ENCODE measurements around the gene MAP3K7CL. TPM values are rescaled to one million over a fixed set of nuclear protein-coding genes. Genes with fewer than 3 reads are reported as not detected.

The MAP3K7CL gene
- total RNA-seq, 4 donors from 2014 or later, result 4.0 to 9.8 (median 9.3) TPM; not detected in 1

- Histone ChIP-seq H3K4me1 (peaks cover 0 to 12% (median 5%) of the 10 kb centered on the region in 4 donors), H3K27me3 (no peaks in the 10 kb centered on the region), H3K4me3 (no peak overlapping the region), H3K36me3 (no peaks in the 10 kb centered on the region), H3K9me3 (no peaks in the 10 kb centered on the region), H3K27ac (peak overlapping the region; percentile 45 to 68 (median 56))
- TF ChIP-seq POLR2AphosphoS5 (IDR thresholded peaks at IDR 0.05), result peak; percentile 41 to 69 (median 63)
- no peak for TF ChIP-seq CTCF (IDR thresholded peaks at IDR 0.05)
- intact Hi-C loops (cut with DNase I; ENCODE audit: low total_unique reads), result no loop called here
- no peak for DNase-seq
- in situ Hi-C loops (cut with MboI; ENCODE audit: low pct_ligation_motif_present in 1 of 4, low pct_unique_long_range_greater_than_20kb in 1 of 4, low sequenced_read_pairs in 3 of 4), result no loop called here
- WGBS, 2 donors (ENCODE audit: low coverage in 1 of 2), result 56 to 67% methylated on average over 4 to 5 of the region's 5 CpGs
Measured at GRCh38 chr21:29145354-29145782, 14.9 kb downstream of the MAP3K7CL start.

- H3K4me1 ChIP-seq, result peaks cover 0 to 12% (median 5%) of the 10 kb centered on the region in 4 donors
- H3K9me3 ChIP-seq, result no peaks in the 10 kb centered on the region
- in situ Hi-C loops (cut with MboI; ENCODE audit: low pct_ligation_motif_present in 1 of 4, low pct_unique_long_range_greater_than_20kb in 1 of 4, low sequenced_read_pairs in 3 of 4) (no loop called here), intact Hi-C loops (cut with DNase I; ENCODE audit: low total_unique reads) (no loop called here)
- peak in 2 of 3 donors; percentile 12 to 57 for TF ChIP-seq POLR2AphosphoS5 (IDR thresholded peaks at IDR 0.05)
- TF ChIP-seq EP300 (IDR thresholded peaks at IDR 0.05; ENCODE audit: low read depth), result peak; percentile 27
- TF ChIP-seq CTCF (IDR thresholded peaks at IDR 0.05), result no peak
- TF ChIP-seq POLR2A (IDR thresholded peaks at IDR 0.05), result no peak
- H3K4me3 ChIP-seq, result no peak overlapping the region
- peak overlapping the region; percentile 52 to 68 (median 56) for H3K27ac ChIP-seq
- H3K27me3 ChIP-seq, result no peaks in the 10 kb centered on the region
- DNase-seq, result no peak
- 76 to 88% methylated on average over 5 to 7 of the region's 7 CpGs for WGBS, 2 donors (ENCODE audit: low coverage in 1 of 2)
- H3K36me3 ChIP-seq, result no peaks in the 10 kb centered on the region
Measured at GRCh38 chr21:29145852-29146453, 15.5 kb downstream of the MAP3K7CL start.

- intact Hi-C loops (cut with DNase I; ENCODE audit: low total_unique reads) (no loop called here), in situ Hi-C loops (cut with MboI; ENCODE audit: low pct_ligation_motif_present in 1 of 4, low pct_unique_long_range_greater_than_20kb in 1 of 4, low sequenced_read_pairs in 3 of 4) (no loop called here)
- Histone ChIP-seq H3K27me3 (no peaks in the 10 kb centered on the region), H3K27ac (peak overlapping the region in 1 of 4 donors; percentile 52), H3K36me3 (no peaks in the 10 kb centered on the region), H3K9me3 (no peaks in the 10 kb centered on the region), H3K4me3 (no peak overlapping the region), H3K4me1 (peaks cover 0 to 12% (median 5%) of the 10 kb centered on the region in 4 donors)
- no peak for DNase-seq
- 72% methylated on average over 1 of the region's 1 CpG; no CpG with 5 or more reads in 1 of the 2 donors for whole genome bisulfite sequencing, 2 donors (ENCODE audit: low coverage in 1 of 2)
- TF ChIP-seq POLR2A (IDR thresholded peaks at IDR 0.05) (no peak), EP300 (IDR thresholded peaks at IDR 0.05; ENCODE audit: low read depth) (no peak), POLR2AphosphoS5 (IDR thresholded peaks at IDR 0.05) (no peak), CTCF (IDR thresholded peaks at IDR 0.05) (no peak)
Measured at GRCh38 chr21:29146726-29147125, 16.3 kb downstream of the MAP3K7CL start.

GRCh38 chr21:29148530-29148929 is 18.1 kb downstream of the MAP3K7CL start:
- no peak for DNase-seq
- TF ChIP-seq CTCF (IDR thresholded peaks at IDR 0.05) (no peak), POLR2AphosphoS5 (IDR thresholded peaks at IDR 0.05) (no peak), EP300 (IDR thresholded peaks at IDR 0.05; ENCODE audit: low read depth) (no peak), POLR2A (IDR thresholded peaks at IDR 0.05) (no peak)
- H3K27ac ChIP-seq, result no peak overlapping the region
- no peak overlapping the region for H3K4me3 ChIP-seq
- WGBS, 2 donors (ENCODE audit: low coverage in 1 of 2), result 60 to 87% methylated on average over 1 to 5 of the region's 5 CpGs
- H3K27me3 ChIP-seq, result no peaks in the 10 kb centered on the region
- in situ Hi-C loops (cut with MboI; ENCODE audit: low pct_ligation_motif_present in 1 of 4, low pct_unique_long_range_greater_than_20kb in 1 of 4, low sequenced_read_pairs in 3 of 4), result no loop called here
- intact Hi-C loops (cut with DNase I; ENCODE audit: low total_unique reads), result no loop called here
- peaks cover 0 to 12% (median 5%) of the 10 kb centered on the region in 4 donors for H3K4me1 ChIP-seq
- H3K9me3 ChIP-seq, result no peaks in the 10 kb centered on the region
- no peaks in the 10 kb centered on the region for H3K36me3 ChIP-seq

Measured in transverse colon (tissue), 4 donors.